ENCODE data around the gene MRNIP. TPM values are rescaled to one million over a fixed set of nuclear protein-coding genes. Genes with fewer than 3 reads are reported as not detected.

MRNIP gene
- total RNA-seq, 1 experiment from 2014 or later = 31.1 TPM

DNA sequence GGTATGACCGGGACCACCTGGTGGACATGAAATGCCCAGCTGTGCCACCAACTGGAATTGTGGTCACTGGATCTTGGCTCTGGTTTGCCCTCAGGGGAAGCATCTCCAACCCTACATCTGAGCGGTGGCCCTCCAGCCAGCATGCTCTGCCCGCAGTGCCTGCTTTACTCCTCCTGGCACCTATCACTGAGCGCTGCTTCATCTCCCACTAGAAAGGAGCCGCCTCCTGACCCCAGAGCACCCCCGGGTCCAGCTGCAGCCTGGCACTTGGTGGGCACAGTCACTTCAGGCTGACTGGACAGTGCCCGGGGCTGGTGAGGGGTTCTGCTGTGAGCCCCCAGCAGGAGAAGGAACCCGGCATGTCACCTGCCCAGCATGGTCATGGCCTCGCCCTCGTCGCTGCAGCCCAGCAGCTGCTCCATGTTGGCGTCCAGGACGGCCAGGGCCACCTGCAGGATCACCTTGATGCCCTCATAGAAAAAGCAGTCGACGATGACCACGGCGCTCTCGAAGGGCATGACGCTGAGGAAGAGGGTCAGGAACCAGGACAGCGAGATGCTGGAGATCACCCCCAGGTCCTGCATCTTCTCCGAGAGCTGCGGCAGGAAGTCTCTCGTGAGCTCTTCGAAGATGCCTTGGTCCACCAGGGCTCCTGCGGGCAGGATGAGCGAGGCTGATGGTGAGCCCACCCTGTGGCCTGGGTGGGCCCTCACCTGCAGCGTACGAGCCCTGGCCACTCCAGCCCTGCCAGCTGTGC, 16.1 kb upstream of the MRNIP start:
- Histone ChIP-seq H3K9me3 (ENCODE audit: control insufficient read depth, low read depth, low read length) (no peaks in the 10 kb centered on the region), H4K20me1 (ENCODE audit: control insufficient read depth, insufficient read depth, insufficient read length) (no peaks in the 10 kb centered on the region), H3T11ph (ENCODE audit: low read length) (no peak overlapping the region), H3K79me1 (ENCODE audit: insufficient read depth, low read depth, low read length, poor library complexity, severe bottlenecking) (no peaks in the 10 kb centered on the region), H3K14ac (ENCODE audit: insufficient read depth, low read length) (no peak overlapping the region), H3K27me3 (ENCODE audit: insufficient read depth, low read length) (no peaks in the 10 kb centered on the region), H4K5ac (ENCODE audit: insufficient read length, low read depth, low read length) (no peak overlapping the region), H2BK120ac (ENCODE audit: low read depth, low read length, poor library complexity, severe bottlenecking) (no peak overlapping the region), H3K4ac (ENCODE audit: low read depth, low read length) (no peak overlapping the region), H2AFZ (ENCODE audit: low read length) (no peak overlapping the region), H4K91ac (ENCODE audit: insufficient read length, low read depth, low read length) (no peak overlapping the region), H2AK5ac (ENCODE audit: insufficient read length, low read length) (no peak overlapping the region), H3K23me2 (ENCODE audit: insufficient read length, low read depth, low read length, poor library complexity, severe bottlenecking) (no peaks in the 10 kb centered on the region), H3K79me2 (ENCODE audit: insufficient read depth, low read length) (no peaks in the 10 kb centered on the region), H3K9ac (ENCODE audit: extremely low read depth, insufficient read length, low read length) (no peak overlapping the region), H2BK12ac (ENCODE audit: insufficient read length, low read depth, low read length) (no peak overlapping the region), H3K18ac (ENCODE audit: insufficient read length, low read depth, low read length) (no peak overlapping the region), H2BK20ac (ENCODE audit: low read depth, low read length, poor library complexity, severe bottlenecking) (no peak overlapping the region), H3K4me2 (ENCODE audit: insufficient read depth, insufficient read length, low read length) (no peak overlapping the region), H3K56ac (ENCODE audit: insufficient read length, low read depth, low read length) (no peak overlapping the region), H4K8ac (replicated peaks; ENCODE audit: insufficient read length, low read depth, low read length) (no peak overlapping the region), H3K27ac (ENCODE audit: insufficient read length, low read depth, low read length) (no peak overlapping the region), H3K23ac (ENCODE audit: insufficient read length, low read depth, low read length) (no peak overlapping the region), H3K4me1 (ENCODE audit: insufficient read depth, low read length) (no peaks in the 10 kb centered on the region), H2BK5ac (ENCODE audit: insufficient read length, low read length) (no peak overlapping the region), H2BK15ac (ENCODE audit: low read depth, low read length) (no peak overlapping the region)
- Mint-ChIP-seq H3K27ac (no peak overlapping the region), H3K4me3 (no peak overlapping the region), H3K9me3 (no peaks in the 10 kb centered on the region), H3K36me3 (ENCODE audit: insufficient read depth in 1 of 3, low read depth in 3 of 3) (peaks cover 8 to 44% (median 34%) of the 10 kb centered on the region in 3 experiments), H3K27me3 (ENCODE audit: low read depth) (peaks cover 1% of the 10 kb centered on the region; the same call in 1 of the 2 replicates), H3K4me1 (peaks cover 2 to 4% of the 10 kb centered on the region in 2 experiments; a peak in 2 of 4 replicates)
- WGBS (ENCODE audit: extremely low coverage, insufficient read length, low lambda C conversion rate) = no CpG with 5 or more reads among the region's 28 CpGs
- no peak for DNase-seq
- TF ChIP-seq, protein P1, sequence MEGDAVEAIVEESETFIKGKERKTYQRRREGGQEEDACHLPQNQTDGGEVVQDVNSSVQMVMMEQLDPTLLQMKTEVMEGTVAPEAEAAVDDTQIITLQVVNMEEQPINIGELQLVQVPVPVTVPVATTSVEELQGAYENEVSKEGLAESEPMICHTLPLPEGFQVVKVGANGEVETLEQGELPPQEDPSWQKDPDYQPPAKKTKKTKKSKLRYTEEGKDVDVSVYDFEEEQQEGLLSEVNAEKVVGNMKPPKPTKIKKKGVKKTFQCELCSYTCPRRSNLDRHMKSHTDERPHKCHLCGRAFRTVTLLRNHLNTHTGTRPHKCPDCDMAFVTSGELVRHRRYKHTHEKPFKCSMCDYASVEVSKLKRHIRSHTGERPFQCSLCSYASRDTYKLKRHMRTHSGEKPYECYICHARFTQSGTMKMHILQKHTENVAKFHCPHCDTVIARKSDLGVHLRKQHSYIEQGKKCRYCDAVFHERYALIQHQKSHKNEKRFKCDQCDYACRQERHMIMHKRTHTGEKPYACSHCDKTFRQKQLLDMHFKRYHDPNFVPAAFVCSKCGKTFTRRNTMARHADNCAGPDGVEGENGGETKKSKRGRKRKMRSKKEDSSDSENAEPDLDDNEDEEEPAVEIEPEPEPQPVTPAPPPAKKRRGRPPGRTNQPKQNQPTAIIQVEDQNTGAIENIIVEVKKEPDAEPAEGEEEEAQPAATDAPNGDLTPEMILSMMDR (conservative IDR thresholded peaks at IDR 0.05) = no peak

All from H9 (cell line).